Fibroblast of the aortic adventitia (primary cell): ENCODE results near the gene SPAG9. TPM values are rescaled to one million over a fixed set of nuclear protein-coding genes. Genes with fewer than 3 reads are reported as not detected.
"Not testable (repeated sequence)": the region's sequence is repeated elsewhere in the genome, so short reads cannot be mapped to it uniquely, and the experiment has no call there.

Source experiments
- DNase-seq: peaks from one replicate; pipeline ENCODE4 v3.0.0-alpha.2; 2010; ENCODE audit warnings: low read depth
- H3K4me3 ChIP-seq: 2 replicates; pipeline ENCODE4 v1.5.1; 2011; ENCODE audit warnings: low read depth, mild to moderate bottlenecking, control low read depth, low read length, moderate library complexity
- total RNA-seq: library from RNA; depleted of rRNA; stranded (reverse); fragments of >200 nt; gene quantifications from 2 replicates; pipeline ENCODE4 v1.2.3, GENCODE V29; 2012; ENCODE audit warnings: low replicate concordance
- TF ChIP-seq, protein P1 (sequence below): IDR thresholded peaks from 2 replicates; pipeline ENCODE4 v1.5.1; 2011; ENCODE audit warnings: mild to moderate bottlenecking, low read length, control low read depth, inconsistent platforms; ENCODE audit not compliant: insufficient read depth

The SPAG9 gene
- total RNA-seq, 1 donor = 135 TPM

GRCh38 chr17:51133365-51133764, 12.7 kb upstream of the SPAG9 start:
- no peak overlapping the region for H3K4me3 ChIP-seq
- peak; percentile 37 for DNase-seq
- TF ChIP-seq, protein P1, sequence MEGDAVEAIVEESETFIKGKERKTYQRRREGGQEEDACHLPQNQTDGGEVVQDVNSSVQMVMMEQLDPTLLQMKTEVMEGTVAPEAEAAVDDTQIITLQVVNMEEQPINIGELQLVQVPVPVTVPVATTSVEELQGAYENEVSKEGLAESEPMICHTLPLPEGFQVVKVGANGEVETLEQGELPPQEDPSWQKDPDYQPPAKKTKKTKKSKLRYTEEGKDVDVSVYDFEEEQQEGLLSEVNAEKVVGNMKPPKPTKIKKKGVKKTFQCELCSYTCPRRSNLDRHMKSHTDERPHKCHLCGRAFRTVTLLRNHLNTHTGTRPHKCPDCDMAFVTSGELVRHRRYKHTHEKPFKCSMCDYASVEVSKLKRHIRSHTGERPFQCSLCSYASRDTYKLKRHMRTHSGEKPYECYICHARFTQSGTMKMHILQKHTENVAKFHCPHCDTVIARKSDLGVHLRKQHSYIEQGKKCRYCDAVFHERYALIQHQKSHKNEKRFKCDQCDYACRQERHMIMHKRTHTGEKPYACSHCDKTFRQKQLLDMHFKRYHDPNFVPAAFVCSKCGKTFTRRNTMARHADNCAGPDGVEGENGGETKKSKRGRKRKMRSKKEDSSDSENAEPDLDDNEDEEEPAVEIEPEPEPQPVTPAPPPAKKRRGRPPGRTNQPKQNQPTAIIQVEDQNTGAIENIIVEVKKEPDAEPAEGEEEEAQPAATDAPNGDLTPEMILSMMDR = no peak

DNA sequence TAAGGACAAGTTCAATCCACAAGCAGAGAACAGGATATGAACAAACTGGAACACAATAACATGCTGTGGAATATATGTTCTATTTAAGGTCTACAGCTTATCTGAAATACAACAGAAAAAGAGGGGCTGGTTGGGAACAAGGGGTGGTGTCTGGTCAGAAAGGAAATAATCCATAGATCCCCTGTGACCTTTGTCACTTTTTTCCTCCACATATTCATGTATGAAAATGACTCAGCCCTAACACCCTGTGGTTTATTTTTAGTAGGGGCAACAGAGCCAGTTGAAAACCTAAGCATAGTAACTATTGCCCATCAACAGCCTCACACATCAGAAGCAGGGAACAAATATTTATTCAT, 12.3 kb upstream of the SPAG9 start:
- DNase-seq = peak; percentile 19

DNA sequence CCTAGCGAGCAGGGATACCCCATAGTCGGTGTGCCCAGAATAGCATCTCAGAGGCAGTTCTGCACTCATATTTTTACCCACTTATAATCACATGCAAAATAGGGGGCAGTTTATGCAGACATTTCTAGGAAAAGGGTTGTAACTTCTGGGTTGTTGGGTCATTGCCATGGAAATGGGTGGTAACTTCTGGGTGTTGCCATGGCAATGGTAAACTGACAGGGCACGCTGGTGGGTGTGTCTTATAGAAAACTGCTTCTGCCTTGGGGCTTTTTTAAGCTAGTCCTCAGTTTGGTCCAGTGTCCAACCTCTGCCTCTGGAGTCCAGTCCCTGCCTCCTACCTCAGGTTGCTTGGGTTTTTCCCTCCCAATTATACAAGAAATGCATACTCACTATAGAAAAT, 7.4 kb upstream of the SPAG9 start:
- peak; percentile 56 for DNase-seq
- TF ChIP-seq, protein P1 = no peak
- no peak overlapping the region for H3K4me3 ChIP-seq

More for the DNA sequence above, 12.3 kb upstream of the SPAG9 start:
- no peak overlapping the region for H3K4me3 ChIP-seq
- TF ChIP-seq, protein P1 = no peak

DNA sequence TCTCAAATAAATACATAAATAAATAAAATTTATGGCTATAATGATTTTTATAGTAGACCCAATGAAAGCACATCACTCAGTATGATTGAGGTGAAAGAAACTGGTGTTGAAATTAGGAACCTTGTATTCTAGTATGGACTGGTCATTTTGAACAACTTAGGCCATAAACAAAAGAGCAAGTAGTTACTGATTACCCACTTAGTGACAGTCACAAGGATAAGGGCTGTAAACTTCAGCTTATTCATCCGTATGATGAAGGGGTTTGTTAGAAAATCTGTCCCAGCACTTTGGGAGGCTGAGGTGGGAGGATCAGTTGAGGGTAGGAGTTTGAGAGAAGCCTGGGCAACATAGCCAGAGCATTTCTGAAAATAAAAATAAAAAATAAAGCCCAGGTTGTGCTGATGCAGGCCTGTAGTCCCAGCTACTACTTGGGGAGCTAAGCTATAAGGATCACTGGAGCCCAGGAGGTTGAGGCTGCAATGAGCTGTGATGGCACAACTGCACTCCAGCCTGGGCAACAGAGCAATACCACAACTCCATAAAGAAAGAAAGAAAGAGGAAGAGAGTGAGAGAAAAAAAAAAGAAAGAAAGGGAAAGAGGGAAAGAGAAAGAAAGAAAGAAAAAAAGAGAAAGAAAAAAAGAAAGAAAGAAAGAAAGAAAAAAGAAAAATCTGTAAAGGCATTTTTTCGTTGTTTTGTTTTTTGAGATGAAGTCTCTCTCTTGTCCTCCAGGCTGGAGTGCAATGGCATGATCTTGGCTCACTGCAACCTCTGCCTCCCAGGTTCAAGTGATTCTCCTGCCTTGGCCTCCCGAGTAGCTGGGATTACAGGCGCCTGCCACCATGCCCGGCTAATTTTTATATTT, 4.2 kb upstream of the SPAG9 start:
- no peak for DNase-seq
- TF ChIP-seq, protein P1 = no peak

DNA sequence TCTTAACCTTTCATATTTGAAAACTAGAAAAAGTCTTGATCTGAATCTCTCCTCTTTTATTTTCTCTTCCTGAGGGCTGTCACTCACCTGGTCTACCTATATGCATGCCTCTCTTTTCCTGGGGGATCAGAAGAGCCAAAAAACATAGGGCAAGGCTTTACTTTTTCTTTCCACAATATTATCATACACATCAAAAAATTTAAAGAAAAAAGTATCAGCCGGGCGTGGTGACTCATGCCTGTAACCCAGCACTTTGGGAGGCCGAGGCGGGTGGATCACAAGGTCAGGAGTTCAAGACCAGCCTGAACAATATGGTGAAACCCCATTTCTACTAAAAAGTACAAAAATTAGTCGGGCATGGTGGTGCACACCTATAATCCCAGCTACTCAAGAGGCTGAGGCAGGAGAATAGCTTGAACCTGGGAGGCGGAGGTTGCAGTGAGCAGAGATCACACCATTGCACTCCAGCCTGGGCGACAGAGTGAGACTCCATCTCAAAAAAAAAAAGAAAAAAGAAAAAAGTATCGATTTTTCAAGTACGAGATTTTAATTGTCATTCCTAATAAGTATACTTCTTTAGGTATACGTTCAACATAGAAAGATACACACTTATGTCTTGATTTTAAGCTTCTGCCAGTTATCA, 1.9 kb upstream of the SPAG9 start:
- H3K4me3 ChIP-seq, DNase-seq: not testable (repeated sequence)

More for the DNA sequence above, 4.2 kb upstream of the SPAG9 start:
- no peak overlapping the region for H3K4me3 ChIP-seq

GRCh38 chr17:51121620-51122472, 1.2 kb upstream of the SPAG9 start:
- TF ChIP-seq, protein P1 = no peak
- peak overlapping the region; percentile 77 for H3K4me3 ChIP-seq

GRCh38 chr17:51120357-51120738, 320 bp downstream of the SPAG9 start:
- DNase-seq = no peak
- peak overlapping the region; percentile 97 for H3K4me3 ChIP-seq
- TF ChIP-seq, protein P1 = no peak

More at GRCh38 chr17:51121620-51122472, 1.2 kb upstream of the SPAG9 start:
- peak; percentile 92 for DNase-seq
